ENCODE results near the gene PCMTD2. TPM values are rescaled to one million over a fixed set of nuclear protein-coding genes. Genes with fewer than 3 reads are reported as not detected.

Gene PCMTD2
- total and polyA plus RNA-seq, 2 of the 8 experiments (the other 6 are each of a cell fraction or from before 2014, with no cell fraction given), result 21.4 to 55.1 TPM

DNA sequence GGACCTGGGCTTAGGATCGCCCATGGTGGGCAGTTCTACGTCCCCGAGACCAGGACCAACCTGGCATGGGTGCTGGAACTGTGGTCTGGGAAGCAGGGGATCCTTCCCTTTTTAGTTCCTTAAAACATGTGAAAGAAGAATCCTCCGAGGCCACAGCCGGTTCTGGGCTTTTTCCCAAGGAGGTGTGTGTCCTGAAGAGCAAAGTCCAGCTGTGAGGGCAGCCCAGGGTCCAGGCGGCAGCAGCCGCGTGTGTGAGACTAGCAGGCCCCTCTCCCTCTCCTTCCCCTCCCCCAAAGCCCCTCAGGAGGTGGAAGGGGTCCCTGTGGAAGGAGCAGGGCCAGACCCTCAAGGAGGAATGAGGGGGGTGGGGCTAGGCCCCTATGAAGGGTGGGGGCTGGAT is 35.1 kb upstream of the PCMTD2 start (continued):
- TF ChIP-seq CEBPB (IDR thresholded peaks at IDR 0.05; ENCODE audit: low read depth, low read length) (no peak), NRF1 (IDR thresholded peaks at IDR 0.05; ENCODE audit: low read depth, low read length) (no peak), YY1 (IDR thresholded peaks at IDR 0.05; ENCODE audit: low read depth, low read length) (no peak), TAF7 (optimal IDR thresholded peaks at IDR 0.05; ENCODE audit: borderline replicate concordance, low read depth, low read length) (no peak), ZNF274 (IDR thresholded peaks at IDR 0.05; ENCODE audit: borderline replicate concordance, extremely low read depth, low read length) (no peak)
